ENCODE results near the gene OBP2B. TPM values are rescaled to one million over a fixed set of nuclear protein-coding genes. Genes with fewer than 3 reads are reported as not detected.

Gene OBP2B
- polyA plus RNA-seq, 3 donors, result not detected

DNA sequence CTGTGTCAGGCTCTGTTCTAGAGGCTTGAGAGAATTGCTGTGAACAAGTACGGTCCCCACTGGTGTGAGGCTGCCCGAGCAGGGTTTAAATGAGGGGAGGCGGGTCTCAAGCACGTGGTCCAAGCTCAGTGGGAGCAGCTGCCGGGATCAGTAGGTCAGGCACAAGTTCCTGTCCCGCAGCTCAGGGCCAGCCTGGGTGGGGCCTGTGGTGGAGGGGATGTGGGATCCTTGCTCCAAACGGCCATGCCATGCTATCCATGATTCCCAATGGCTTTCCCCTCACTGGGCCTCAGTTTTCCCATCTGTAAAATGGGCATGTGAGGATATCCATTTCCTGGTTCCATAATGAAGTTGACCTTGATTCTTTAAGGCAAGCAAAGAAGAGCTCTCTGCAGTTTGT, 17.1 kb downstream of the OBP2B start:
- H3K9ac ChIP-seq (ENCODE audit: insufficient read depth, low read length, poor library complexity, severe bottlenecking), result no peak overlapping the region
- H2AFZ ChIP-seq (ENCODE audit: insufficient read depth, low read depth, low read length, poor library complexity, severe bottlenecking), result no peak overlapping the region
- DNase-seq, result no peak
- no peaks in the 10 kb centered on the region for H3K36me3 Mint-ChIP-seq
- peaks cover 0 to 5% of the 10 kb centered on the region in 2 donors for H3K27me3 ChIP-seq (ENCODE audit: control insufficient read depth in 2 of 2, insufficient read depth in 2 of 2, low read length in 2 of 2)
- no peaks in the 10 kb centered on the region for H3K4me1 Mint-ChIP-seq
- 78% methylated on average over 4 of the region's 7 CpGs for WGBS (ENCODE audit: insufficient coverage)
- peaks cover 13 to 16% (median 15%) of the 10 kb centered on the region in 3 donors for H3K27me3 Mint-ChIP-seq (ENCODE audit: low read depth in 3 of 3)
- TF ChIP-seq, protein P1, sequence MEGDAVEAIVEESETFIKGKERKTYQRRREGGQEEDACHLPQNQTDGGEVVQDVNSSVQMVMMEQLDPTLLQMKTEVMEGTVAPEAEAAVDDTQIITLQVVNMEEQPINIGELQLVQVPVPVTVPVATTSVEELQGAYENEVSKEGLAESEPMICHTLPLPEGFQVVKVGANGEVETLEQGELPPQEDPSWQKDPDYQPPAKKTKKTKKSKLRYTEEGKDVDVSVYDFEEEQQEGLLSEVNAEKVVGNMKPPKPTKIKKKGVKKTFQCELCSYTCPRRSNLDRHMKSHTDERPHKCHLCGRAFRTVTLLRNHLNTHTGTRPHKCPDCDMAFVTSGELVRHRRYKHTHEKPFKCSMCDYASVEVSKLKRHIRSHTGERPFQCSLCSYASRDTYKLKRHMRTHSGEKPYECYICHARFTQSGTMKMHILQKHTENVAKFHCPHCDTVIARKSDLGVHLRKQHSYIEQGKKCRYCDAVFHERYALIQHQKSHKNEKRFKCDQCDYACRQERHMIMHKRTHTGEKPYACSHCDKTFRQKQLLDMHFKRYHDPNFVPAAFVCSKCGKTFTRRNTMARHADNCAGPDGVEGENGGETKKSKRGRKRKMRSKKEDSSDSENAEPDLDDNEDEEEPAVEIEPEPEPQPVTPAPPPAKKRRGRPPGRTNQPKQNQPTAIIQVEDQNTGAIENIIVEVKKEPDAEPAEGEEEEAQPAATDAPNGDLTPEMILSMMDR (IDR thresholded peaks at IDR 0.05), result no peak
- H3K4me1 ChIP-seq (ENCODE audit: control insufficient read depth in 1 of 2, insufficient read depth in 2 of 2, low read length in 2 of 2), result no peaks in the 10 kb centered on the region
- H3K79me2 ChIP-seq (ENCODE audit: insufficient read depth, low read length), result no peaks in the 10 kb centered on the region
- no peak overlapping the region for H3K4me3 Mint-ChIP-seq
- no peak overlapping the region for H3K4me2 ChIP-seq (replicated peaks; ENCODE audit: extremely low read depth, low read length, poor library complexity, severe bottlenecking)
- H4K20me1 ChIP-seq (ENCODE audit: insufficient read depth, low read length), result no peaks in the 10 kb centered on the region
- intact Hi-C loops (cut with micrococcal nuclease), result no loop called here
- peaks cover 0 to 5% of the 10 kb centered on the region in 2 donors for H3K9me3 ChIP-seq (replicated peaks in 1 of 2; ENCODE audit: control insufficient read depth in 1 of 2, insufficient read depth in 1 of 2, low read length in 2 of 2)
- H3K4me3 ChIP-seq (replicated peaks in 1 of 3; ENCODE audit: low read depth in 2 of 3, low read length in 3 of 3), result no peak overlapping the region
- no peak overlapping the region for H3K27ac Mint-ChIP-seq
- H3K27ac ChIP-seq (ENCODE audit: low read depth in 1 of 2, low read length in 2 of 2), result no peak overlapping the region
- H3K36me3 ChIP-seq (replicated peaks in 1 of 2; ENCODE audit: control insufficient read depth in 1 of 2, insufficient read depth in 2 of 2, low read length in 2 of 2), result no peaks in the 10 kb centered on the region
- H3K9me3 Mint-ChIP-seq, result peaks cover 0 to 7% (median 3%) of the 10 kb centered on the region in 7 donors

DNA sequence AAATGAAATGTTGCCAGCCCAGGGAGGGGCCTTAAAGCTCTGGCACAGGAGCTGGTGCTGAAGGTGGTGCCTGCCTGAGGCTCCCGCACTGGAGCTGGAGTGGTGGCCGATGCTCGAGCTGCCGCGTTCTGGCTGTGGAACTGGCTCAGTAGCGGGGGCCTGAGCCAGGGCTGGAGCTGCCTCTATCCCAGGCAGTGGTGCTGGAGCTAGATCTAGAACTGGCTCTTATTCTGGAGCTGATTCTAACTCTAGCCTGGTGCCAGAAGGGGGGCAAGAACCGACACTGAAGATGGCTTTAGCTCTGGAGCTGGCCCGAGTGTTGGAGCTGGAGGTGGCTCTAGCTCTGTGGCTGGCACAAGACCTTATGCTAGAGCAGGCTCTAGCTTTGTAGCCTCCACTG, 19.2 kb downstream of the OBP2B start:
- Histone ChIP-seq H3K4me2 (replicated peaks; ENCODE audit: extremely low read depth, low read length, poor library complexity, severe bottlenecking) (no peak overlapping the region), H3K4me1 (ENCODE audit: control insufficient read depth in 1 of 2, insufficient read depth in 2 of 2, low read length in 2 of 2) (peaks cover 3 to 8% of the 10 kb centered on the region in 2 donors), H3K9ac (ENCODE audit: insufficient read depth, low read length, poor library complexity, severe bottlenecking) (no peak overlapping the region), H3K4me3 (replicated peaks in 1 of 3; ENCODE audit: low read depth in 2 of 3, low read length in 3 of 3) (no peak overlapping the region), H3K79me2 (ENCODE audit: insufficient read depth, low read length) (no peaks in the 10 kb centered on the region), H4K20me1 (ENCODE audit: insufficient read depth, low read length) (no peaks in the 10 kb centered on the region), H3K9me3 (replicated peaks in 1 of 2; ENCODE audit: control insufficient read depth in 1 of 2, insufficient read depth in 1 of 2, low read length in 2 of 2) (peaks cover 0 to under 1% of the 10 kb centered on the region in 2 donors), H3K27ac (ENCODE audit: low read depth in 1 of 2, low read length in 2 of 2) (no peak overlapping the region), H2AFZ (ENCODE audit: insufficient read depth, low read depth, low read length, poor library complexity, severe bottlenecking) (no peak overlapping the region), H3K36me3 (replicated peaks in 1 of 2; ENCODE audit: control insufficient read depth in 1 of 2, insufficient read depth in 2 of 2, low read length in 2 of 2) (no peaks in the 10 kb centered on the region), H3K27me3 (ENCODE audit: control insufficient read depth in 2 of 2, insufficient read depth in 2 of 2, low read length in 2 of 2) (peaks cover 0 to 9% of the 10 kb centered on the region in 2 donors)
- H3K27me3 Mint-ChIP-seq (ENCODE audit: low read depth in 3 of 3), result peaks cover 12 to 21% (median 15%) of the 10 kb centered on the region in 3 donors
- H3K27ac Mint-ChIP-seq, result no peak overlapping the region
- peaks cover 8% of the 10 kb centered on the region for H3K4me1 Mint-ChIP-seq
- no peak for DNase-seq
- H3K36me3 Mint-ChIP-seq, result no peaks in the 10 kb centered on the region
- no peak overlapping the region for H3K4me3 Mint-ChIP-seq
- H3K9me3 Mint-ChIP-seq, result peaks cover 0 to 3% (median 2%) of the 10 kb centered on the region in 7 donors
- TF ChIP-seq, protein P1 (IDR thresholded peaks at IDR 0.05), result no peak
- WGBS (ENCODE audit: insufficient coverage), result 90% methylated on average over 8 of the region's 8 CpGs
- intact Hi-C loops (cut with micrococcal nuclease), result loop anchor here in 1 of 2 donors (10.0 kb wide), 1 partner anchor 145 kb away; the partner anchor contains the start of gene SURF6
